WTC11 (cell line): ENCODE results near the gene MEA1. TPM values are rescaled to one million over a fixed set of nuclear protein-coding genes. Genes with fewer than 3 reads are reported as not detected.

Source experiments
- ATAC-seq: fragments of 200-7000 bp; cut with Tn5 transposase; 2 replicates; pipeline ENCODE4 v1.10.0; 2021; ENCODE audit warnings: mild to moderate bottlenecking, moderate library complexity
- CTCF ChIA-PET: fragments of 300-600 bp; sonication (Branson Sonifier 250); formaldehyde crosslinking; loops from one replicate; lab custom pipeline; 2021; ENCODE audit warnings: antibody characterized with exemption; lab: Charles Lee
- POLR2A ChIA-PET: fragments of 350-600 bp; sonication (Branson Sonifier 250); formaldehyde crosslinking; loops from one replicate; lab custom pipeline; 2021; ENCODE audit warnings: antibody characterized with exemption; lab: Charles Lee
- DNase-seq: peaks from one replicate; pipeline ENCODE4 v3.0.0; 2021; ENCODE audit warnings: low spot score
- H3K27ac Mint-ChIP-seq: 2 replicates; pipeline ENCODE4 v1.8.0; 2021; ENCODE audit warnings: mixed read lengths
- H3K27me3 Mint-ChIP-seq: 2 replicates; pipeline ENCODE4 v1.8.0; 2021; ENCODE audit warnings: low read depth, mild to moderate bottlenecking, moderate library complexity, mixed read lengths
- H3K36me3 Mint-ChIP-seq: 2 replicates; pipeline ENCODE4 v1.8.0; 2021; ENCODE audit warnings: mixed read lengths
- H3K4me1 Mint-ChIP-seq: 2 replicates; pipeline ENCODE4 v1.8.0; 2022; ENCODE audit warnings: mixed read lengths
- H3K4me3 Mint-ChIP-seq: 2 replicates; pipeline ENCODE4 v1.8.0; 2021; ENCODE audit warnings: mild to moderate bottlenecking, moderate library complexity, mixed read lengths
- H3K9me3 Mint-ChIP-seq: 2 replicates; pipeline ENCODE4 v1.8.0; 2021; ENCODE audit warnings: mixed read lengths
- AFF4 ChIP-seq: sonication (generic); formaldehyde crosslinking; IDR thresholded peaks from 2 replicates; pipeline ENCODE4 v1.8.1; 2023; ENCODE audit warnings: mild to moderate bottlenecking, missing genetic modification reagents, borderline replicate concordance
- ATF1 ChIP-seq: sonication (generic); formaldehyde crosslinking; IDR thresholded peaks from 2 replicates; pipeline ENCODE4 v1.8.1; 2023; ENCODE audit warnings: mild to moderate bottlenecking, moderate library complexity, missing genetic modification reagents
- ETV6 ChIP-seq: sonication (generic); formaldehyde crosslinking; IDR thresholded peaks from 2 replicates; pipeline ENCODE4 v1.8.1; 2022; ENCODE audit warnings: mild to moderate bottlenecking, missing genetic modification reagents
- KAT7 ChIP-seq: sonication (generic); formaldehyde crosslinking; IDR thresholded peaks from 2 replicates; pipeline ENCODE4 v1.8.1; 2023; ENCODE audit warnings: missing genetic modification reagents, mild to moderate bottlenecking, borderline replicate concordance
- MXD4 ChIP-seq: fragments of 250-450 bp; sonication (Bioruptor Pico); IDR thresholded peaks from 2 replicates; pipeline ENCODE4 v1.8.0; 2021; ENCODE audit warnings: mild to moderate bottlenecking, moderate library complexity, borderline replicate concordance
- NR2C2 ChIP-seq: sonication (generic); formaldehyde crosslinking; IDR thresholded peaks from 2 replicates; pipeline ENCODE4 v1.8.0; 2022; ENCODE audit warnings: mild to moderate bottlenecking, missing genetic modification reagents
- PRRX2 ChIP-seq: fragments of 250-450 bp; sonication (Bioruptor Pico); IDR thresholded peaks from 2 replicates; pipeline ENCODE4 v1.8.0; 2021; ENCODE audit warnings: mild to moderate bottlenecking
- SMAD4 ChIP-seq: sonication (generic); formaldehyde crosslinking; IDR thresholded peaks from 2 replicates; pipeline ENCODE4 v1.8.0; 2022; ENCODE audit warnings: mild to moderate bottlenecking, missing genetic modification reagents
- TEAD1 ChIP-seq: sonication (generic); formaldehyde crosslinking; IDR thresholded peaks from 2 replicates; pipeline ENCODE4 v1.8.0; 2022; ENCODE audit warnings: mild to moderate bottlenecking, missing genetic modification reagents
- TEAD4 ChIP-seq: sonication (generic); formaldehyde crosslinking; IDR thresholded peaks from 2 replicates; pipeline ENCODE4 v1.8.0; 2022; ENCODE audit warnings: mild to moderate bottlenecking, missing genetic modification reagents
- USF1 ChIP-seq: sonication (generic); formaldehyde crosslinking; IDR thresholded peaks from 2 replicates; pipeline ENCODE4 v1.8.0; 2022; ENCODE audit warnings: mild to moderate bottlenecking, missing genetic modification reagents
- ZNF671 ChIP-seq: fragments of 250-450 bp; sonication (Bioruptor Pico); IDR thresholded peaks from 2 replicates; pipeline ENCODE4 v1.8.0; 2021; ENCODE audit warnings: mild to moderate bottlenecking
- total RNA-seq: library from RNA; stranded (reverse); gene quantifications from 3 replicates; pipeline ENCODE4 v1.2.3, GENCODE V29; 2021
- TF ChIP-seq, protein P1 (sequence below): fragments of 250-450 bp; sonication (Bioruptor Pico); IDR thresholded peaks from 2 replicates; pipeline ENCODE4 v1.9.0; 2021; ENCODE audit warnings: moderate library complexity, mild to moderate bottlenecking, inconsistent platforms, borderline replicate concordance
- TF ChIP-seq, protein P2 (sequence below): fragments of 250-450 bp; sonication (Bioruptor Pico); IDR thresholded peaks from 2 replicates; pipeline ENCODE4 v2.1.2; 2022; ENCODE audit warnings: mild to moderate bottlenecking, moderate library complexity
- TF ChIP-seq, protein P3 (sequence below): sonication (generic); formaldehyde crosslinking; IDR thresholded peaks from 2 replicates; pipeline ENCODE4 v1.8.1; 2022; ENCODE audit warnings: low read depth, mild to moderate bottlenecking, moderate library complexity, missing genetic modification reagents, borderline replicate concordance
- TF ChIP-seq, protein P4 (sequence below): sonication (generic); formaldehyde crosslinking; IDR thresholded peaks from 2 replicates; pipeline ENCODE4 v1.8.0; 2023; ENCODE audit warnings: missing genetic modification reagents, mild to moderate bottlenecking, borderline replicate concordance
- TF ChIP-seq, protein P5 (sequence below): sonication (generic); formaldehyde crosslinking; IDR thresholded peaks from 2 replicates; pipeline ENCODE4 v1.8.0; 2023; ENCODE audit warnings: missing genetic modification reagents

Gene MEA1
- total RNA-seq, 1 experiment from 2014 or later: 85.0 TPM

DNA sequence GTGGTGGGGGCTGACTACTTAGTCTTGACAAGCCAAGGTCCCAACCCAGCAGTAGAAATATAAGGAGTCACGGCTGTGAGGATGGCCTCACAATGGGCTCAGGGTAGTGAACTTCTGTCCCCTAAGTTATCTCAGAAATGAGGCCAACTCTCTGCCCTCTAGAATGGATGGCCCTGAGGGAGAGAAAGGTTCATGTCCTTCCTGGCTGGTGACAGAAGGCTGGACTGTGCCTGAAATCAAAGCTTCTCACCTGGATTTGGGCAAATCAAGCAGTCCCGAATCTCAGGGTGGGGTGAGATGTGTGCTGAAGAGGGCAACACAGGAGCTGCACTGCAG is 20.4 kb upstream of the MEA1 start:
- H3K27me3 Mint-ChIP-seq: no peaks in the 10 kb centered on the region
- no peaks in the 10 kb centered on the region for H3K4me1 Mint-ChIP-seq
- H3K36me3 Mint-ChIP-seq: peaks cover 53% of the 10 kb centered on the region
- TF ChIP-seq, protein P1, sequence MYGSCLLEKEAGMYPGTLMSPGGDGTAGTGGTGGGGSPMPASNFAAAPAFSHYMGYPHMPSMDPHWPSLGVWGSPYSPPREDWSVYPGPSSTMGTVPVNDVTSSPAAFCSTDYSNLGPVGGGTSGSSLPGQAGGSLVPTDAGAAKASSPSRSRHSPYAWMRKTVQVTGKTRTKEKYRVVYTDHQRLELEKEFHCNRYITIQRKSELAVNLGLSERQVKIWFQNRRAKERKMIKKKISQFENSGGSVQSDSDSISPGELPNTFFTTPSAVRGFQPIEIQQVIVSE (CRISPR knock-in tag): no peak
- H3K27ac Mint-ChIP-seq: peak overlapping the region; percentile 36; the same call in 1 of the 2 replicates
- POLR2A ChIA-PET: interaction anchor here (1.7 kb wide), 1 partner anchor 14 kb away, joined by 3 read pairs; no protein-coding TSS in a partner anchor
- CTCF ChIA-PET: interaction anchor here (0.5 to 2.5 kb wide), 5 partner anchors 13 to 1015 kb away, joined by 3 to 10 read pairs (median 3); partner anchors contain the start of genes CUL7 and RRP36
- no peak overlapping the region for H3K4me3 Mint-ChIP-seq
- no peak for DNase-seq
- ATAC-seq: no peak
- H3K9me3 Mint-ChIP-seq: no peaks in the 10 kb centered on the region

DNA sequence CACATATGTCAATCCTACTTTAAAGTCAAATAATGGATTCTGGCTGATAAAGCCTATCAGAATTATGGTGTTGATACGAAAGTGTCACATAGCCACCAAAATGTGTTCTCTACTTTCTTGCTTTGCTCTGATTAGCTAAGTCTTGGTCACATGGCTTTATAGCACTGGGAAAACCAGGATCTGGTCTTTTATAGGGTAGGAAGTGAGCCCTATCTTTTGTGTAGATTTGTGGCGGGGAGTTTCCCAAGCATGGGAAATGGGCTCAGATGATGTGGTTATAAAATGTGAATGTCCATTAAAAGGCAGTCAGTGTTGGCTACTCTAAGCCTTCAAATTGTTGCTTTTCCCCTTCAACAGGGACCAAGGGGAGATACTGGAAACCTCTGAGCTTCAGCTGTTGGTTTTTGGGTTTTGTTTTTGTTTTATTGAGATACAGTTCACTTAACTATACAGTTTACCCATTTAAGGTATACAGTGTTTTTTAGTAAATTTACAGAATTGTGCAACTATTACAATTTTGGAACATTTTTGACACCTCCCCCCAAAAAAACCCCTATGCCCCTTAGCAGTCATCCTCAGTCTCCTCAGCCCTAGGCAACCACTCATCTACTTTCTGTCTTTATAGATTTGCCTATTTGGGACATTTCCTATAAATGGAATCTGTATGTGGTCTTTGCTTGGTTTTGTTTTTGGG is 19.9 kb upstream of the MEA1 start:
- Mint-ChIP-seq H3K4me3 (no peak overlapping the region), H3K4me1 (no peaks in the 10 kb centered on the region), H3K27me3 (no peaks in the 10 kb centered on the region), H3K9me3 (no peaks in the 10 kb centered on the region), H3K36me3 (peaks cover 57% of the 10 kb centered on the region), H3K27ac (no peak overlapping the region)
- no peak for TF ChIP-seq AFF4 (CRISPR knock-in tag)
- no peak for TF ChIP-seq USF1 (CRISPR knock-in tag)
- no peak for TF ChIP-seq ZNF671 (CRISPR knock-in tag)
- TF ChIP-seq, protein P2, sequence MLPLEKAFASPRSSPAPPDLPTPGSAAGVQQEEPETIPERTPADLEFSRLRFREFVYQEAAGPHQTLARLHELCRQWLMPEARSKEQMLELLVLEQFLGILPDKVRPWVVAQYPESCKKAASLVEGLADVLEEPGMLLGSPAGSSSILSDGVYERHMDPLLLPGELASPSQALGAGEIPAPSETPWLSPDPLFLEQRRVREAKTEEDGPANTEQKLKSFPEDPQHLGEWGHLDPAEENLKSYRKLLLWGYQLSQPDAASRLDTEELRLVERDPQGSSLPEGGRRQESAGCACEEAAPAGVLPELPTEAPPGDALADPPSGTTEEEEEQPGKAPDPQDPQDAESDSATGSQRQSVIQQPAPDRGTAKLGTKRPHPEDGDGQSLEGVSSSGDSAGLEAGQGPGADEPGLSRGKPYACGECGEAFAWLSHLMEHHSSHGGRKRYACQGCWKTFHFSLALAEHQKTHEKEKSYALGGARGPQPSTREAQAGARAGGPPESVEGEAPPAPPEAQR: no peak
- TF ChIP-seq TEAD1 (CRISPR knock-in tag): no peak
- no peak for TF ChIP-seq ATF1
- no peak for TF ChIP-seq SMAD4 (CRISPR knock-in tag)
- no peak for TF ChIP-seq MXD4 (CRISPR knock-in tag)
- TF ChIP-seq KAT7 (CRISPR knock-in tag): no peak
- no peak for ATAC-seq
- DNase-seq: no peak
- ChIA-PET POLR2A (interaction anchor here (1.1 to 1.9 kb wide), 2 partner anchors 20 to 34 kb away, joined by 4 to 7 read pairs; partner anchors contain the start of gene CUL7), CTCF (interaction anchor here (1.2 to 2.5 kb wide), 5 partner anchors 12 to 110 kb away, joined by 3 to 10 read pairs (median 3); partner anchors contain the start of genes CUL7 and RRP36)

GRCh38 chr6:43032326-43032725 is 18.6 kb upstream of the MEA1 start:
- DNase-seq (no peak), ATAC-seq (no peak)
- no peaks in the 10 kb centered on the region for H3K27me3 Mint-ChIP-seq
- peaks cover 60% of the 10 kb centered on the region for H3K36me3 Mint-ChIP-seq
- H3K4me3 Mint-ChIP-seq: no peak overlapping the region
- no peak overlapping the region for H3K27ac Mint-ChIP-seq
- ChIA-PET POLR2A (interaction anchor here (1.9 kb wide), 1 partner anchor 21 kb away, joined by 7 read pairs; the partner anchor contains the start of gene CUL7), CTCF (interaction anchor here (1.3 kb wide), 1 partner anchor 98 kb away, joined by 3 read pairs; no protein-coding TSS in a partner anchor)
- H3K4me1 Mint-ChIP-seq: no peaks in the 10 kb centered on the region
- H3K9me3 Mint-ChIP-seq: no peaks in the 10 kb centered on the region
- TF ChIP-seq, protein P3, sequence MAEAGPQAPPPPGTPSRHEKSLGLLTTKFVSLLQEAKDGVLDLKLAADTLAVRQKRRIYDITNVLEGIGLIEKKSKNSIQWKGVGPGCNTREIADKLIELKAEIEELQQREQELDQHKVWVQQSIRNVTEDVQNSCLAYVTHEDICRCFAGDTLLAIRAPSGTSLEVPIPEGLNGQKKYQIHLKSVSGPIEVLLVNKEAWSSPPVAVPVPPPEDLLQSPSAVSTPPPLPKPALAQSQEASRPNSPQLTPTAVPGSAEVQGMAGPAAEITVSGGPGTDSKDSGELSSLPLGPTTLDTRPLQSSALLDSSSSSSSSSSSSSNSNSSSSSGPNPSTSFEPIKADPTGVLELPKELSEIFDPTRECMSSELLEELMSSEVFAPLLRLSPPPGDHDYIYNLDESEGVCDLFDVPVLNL (CRISPR knock-in tag): no peak
- TF ChIP-seq SMAD4 (CRISPR knock-in tag) (no peak), TEAD4 (CRISPR knock-in tag) (no peak), ETV6 (no peak), PRRX2 (CRISPR knock-in tag) (no peak), NR2C2 (CRISPR knock-in tag) (no peak), TEAD1 (CRISPR knock-in tag) (no peak)
- TF ChIP-seq, protein P4, sequence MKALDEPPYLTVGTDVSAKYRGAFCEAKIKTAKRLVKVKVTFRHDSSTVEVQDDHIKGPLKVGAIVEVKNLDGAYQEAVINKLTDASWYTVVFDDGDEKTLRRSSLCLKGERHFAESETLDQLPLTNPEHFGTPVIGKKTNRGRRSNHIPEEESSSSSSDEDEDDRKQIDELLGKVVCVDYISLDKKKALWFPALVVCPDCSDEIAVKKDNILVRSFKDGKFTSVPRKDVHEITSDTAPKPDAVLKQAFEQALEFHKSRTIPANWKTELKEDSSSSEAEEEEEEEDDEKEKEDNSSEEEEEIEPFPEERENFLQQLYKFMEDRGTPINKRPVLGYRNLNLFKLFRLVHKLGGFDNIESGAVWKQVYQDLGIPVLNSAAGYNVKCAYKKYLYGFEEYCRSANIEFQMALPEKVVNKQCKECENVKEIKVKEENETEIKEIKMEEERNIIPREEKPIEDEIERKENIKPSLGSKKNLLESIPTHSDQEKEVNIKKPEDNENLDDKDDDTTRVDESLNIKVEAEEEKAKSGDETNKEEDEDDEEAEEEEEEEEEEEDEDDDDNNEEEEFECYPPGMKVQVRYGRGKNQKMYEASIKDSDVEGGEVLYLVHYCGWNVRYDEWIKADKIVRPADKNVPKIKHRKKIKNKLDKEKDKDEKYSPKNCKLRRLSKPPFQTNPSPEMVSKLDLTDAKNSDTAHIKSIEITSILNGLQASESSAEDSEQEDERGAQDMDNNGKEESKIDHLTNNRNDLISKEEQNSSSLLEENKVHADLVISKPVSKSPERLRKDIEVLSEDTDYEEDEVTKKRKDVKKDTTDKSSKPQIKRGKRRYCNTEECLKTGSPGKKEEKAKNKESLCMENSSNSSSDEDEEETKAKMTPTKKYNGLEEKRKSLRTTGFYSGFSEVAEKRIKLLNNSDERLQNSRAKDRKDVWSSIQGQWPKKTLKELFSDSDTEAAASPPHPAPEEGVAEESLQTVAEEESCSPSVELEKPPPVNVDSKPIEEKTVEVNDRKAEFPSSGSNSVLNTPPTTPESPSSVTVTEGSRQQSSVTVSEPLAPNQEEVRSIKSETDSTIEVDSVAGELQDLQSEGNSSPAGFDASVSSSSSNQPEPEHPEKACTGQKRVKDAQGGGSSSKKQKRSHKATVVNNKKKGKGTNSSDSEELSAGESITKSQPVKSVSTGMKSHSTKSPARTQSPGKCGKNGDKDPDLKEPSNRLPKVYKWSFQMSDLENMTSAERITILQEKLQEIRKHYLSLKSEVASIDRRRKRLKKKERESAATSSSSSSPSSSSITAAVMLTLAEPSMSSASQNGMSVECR: no peak
- TF ChIP-seq, protein P5, sequence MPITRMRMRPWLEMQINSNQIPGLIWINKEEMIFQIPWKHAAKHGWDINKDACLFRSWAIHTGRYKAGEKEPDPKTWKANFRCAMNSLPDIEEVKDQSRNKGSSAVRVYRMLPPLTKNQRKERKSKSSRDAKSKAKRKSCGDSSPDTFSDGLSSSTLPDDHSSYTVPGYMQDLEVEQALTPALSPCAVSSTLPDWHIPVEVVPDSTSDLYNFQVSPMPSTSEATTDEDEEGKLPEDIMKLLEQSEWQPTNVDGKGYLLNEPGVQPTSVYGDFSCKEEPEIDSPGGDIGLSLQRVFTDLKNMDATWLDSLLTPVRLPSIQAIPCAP (CRISPR knock-in tag): no peak
